Karpas-422 (cell line): ENCODE data around the gene CNTN4. TPM values are rescaled to one million over a fixed set of nuclear protein-coding genes. Genes with fewer than 3 reads are reported as not detected.

ENCODE experiments used
- DNase-seq: peaks from one replicate; pipeline ENCODE4 v3.0.0-alpha.2; 2015
- H2AFZ ChIP-seq: fragments of 200-600 bp; sonication (generic); 2 replicates; pipeline ENCODE4 v1.6.1; 2014; ENCODE audit warnings: antibody characterized with exemption, low read length, mixed read lengths
- H3K27ac ChIP-seq: fragments of 200-600 bp; sonication (generic); 2 replicates; pipeline ENCODE4 v1.5.1; 2014; ENCODE audit warnings: mild to moderate bottlenecking, low read length, moderate library complexity
- H3K27me3 ChIP-seq: fragments of 200-600 bp; sonication (generic); 2 replicates; pipeline ENCODE4 v1.6.1; 2014; ENCODE audit warnings: low read length, mixed read lengths
- H3K36me3 ChIP-seq: fragments of 200-600 bp; sonication (generic); 2 replicates; pipeline ENCODE4 v1.6.1; 2014; ENCODE audit warnings: low read length, mixed read lengths; ENCODE audit not compliant: insufficient read depth
- H3K4me1 ChIP-seq: fragments of 200-600 bp; sonication (generic); 2 replicates; pipeline ENCODE4 v1.6.1; 2014; ENCODE audit warnings: mild to moderate bottlenecking, low read length, mixed read lengths
- H3K4me2 ChIP-seq: fragments of 200-600 bp; sonication (generic); 2 replicates; pipeline ENCODE4 v1.6.1; 2014; ENCODE audit warnings: low read length, low read depth, mild to moderate bottlenecking; ENCODE audit not compliant: poor library complexity, severe bottlenecking
- H3K4me3 ChIP-seq: fragments of 200-600 bp; sonication (generic); 2 replicates; pipeline ENCODE4 v1.5.1; 2014; ENCODE audit warnings: mild to moderate bottlenecking, antibody characterized with exemption, low read length, mixed read lengths
- H3K79me2 ChIP-seq: fragments of 200-600 bp; sonication (generic); 2 replicates; pipeline ENCODE4 v1.6.1; 2014; ENCODE audit warnings: mild to moderate bottlenecking, low read length, mixed read lengths
- H3K9ac ChIP-seq: fragments of 200-600 bp; sonication (generic); 2 replicates; pipeline ENCODE4 v1.6.0; 2014; ENCODE audit warnings: low read length
- H3K9me2 ChIP-seq: fragments of 200-600 bp; sonication (generic), shearing (Covaris generic); replicated peaks from 2 replicates; pipeline ENCODE4 v1.6.0; 2014; ENCODE audit warnings: mild to moderate bottlenecking, low read length, moderate library complexity; ENCODE audit not compliant: insufficient read depth
- H3K9me3 ChIP-seq: fragments of 300-700, 200-600 bp; sonication (generic); 2 replicates; pipeline ENCODE4 v1.6.1; 2014; ENCODE audit warnings: low read length, mixed read lengths
- H4K20me1 ChIP-seq: fragments of 200-600 bp; sonication (generic); 2 replicates; pipeline ENCODE4 v1.6.1; 2014; ENCODE audit warnings: mild to moderate bottlenecking, antibody characterized with exemption, low read length, low read depth; ENCODE audit not compliant: insufficient read depth
- total RNA-seq: library from RNA; depleted of rRNA; stranded (reverse); fragments of >200 nt; shearing (Covaris generic); gene quantifications from 2 replicates; pipeline ENCODE4 v1.2.3, GENCODE V29; 2014; ENCODE audit warnings: low replicate concordance

Gene CNTN4
- total RNA-seq, 1 experiment from 2014 or later, result 0.19 TPM

DNA sequence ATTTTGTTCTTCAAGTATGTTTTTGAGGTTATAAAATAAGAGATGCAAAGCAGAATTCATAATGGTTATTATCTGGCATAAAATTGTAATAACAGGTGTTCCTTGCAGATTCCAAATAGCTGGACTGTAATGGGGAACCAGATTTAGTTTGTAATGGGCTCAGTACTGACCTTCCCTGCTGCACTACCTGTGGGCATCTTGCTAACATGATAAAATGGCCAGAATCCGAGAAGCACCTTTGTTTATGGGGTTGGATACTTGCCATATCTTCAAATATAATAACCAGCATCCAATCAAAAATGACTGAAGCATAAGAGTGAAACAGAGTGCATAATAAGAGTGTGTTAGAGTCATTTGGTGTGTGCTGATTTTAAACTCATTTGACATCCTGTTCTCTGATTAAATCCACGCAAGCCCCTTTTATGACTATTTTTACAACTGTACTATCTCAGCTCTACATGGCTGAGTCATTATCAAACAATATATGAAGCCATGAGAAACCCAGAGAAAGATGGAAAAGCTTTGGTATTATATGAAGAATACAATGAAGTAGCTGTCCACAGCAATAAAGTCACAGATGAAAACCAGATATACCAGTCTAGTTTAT is 292.4 kb downstream of the CNTN4 start:
- H3K36me3 ChIP-seq, result no peaks in the 10 kb centered on the region
- no peak for DNase-seq
- H3K4me2 ChIP-seq, result no peak overlapping the region
- no peaks in the 10 kb centered on the region for H3K27me3 ChIP-seq
- H3K9ac ChIP-seq, result no peak overlapping the region
- no peaks in the 10 kb centered on the region for H4K20me1 ChIP-seq
- H3K4me3 ChIP-seq, result no peak overlapping the region
- H3K9me2 ChIP-seq, result no peaks in the 10 kb centered on the region
- H3K79me2 ChIP-seq, result no peaks in the 10 kb centered on the region
- no peaks in the 10 kb centered on the region for H3K9me3 ChIP-seq
- no peaks in the 10 kb centered on the region for H3K4me1 ChIP-seq
- no peak overlapping the region for H2AFZ ChIP-seq
- H3K27ac ChIP-seq, result no peak overlapping the region

DNA sequence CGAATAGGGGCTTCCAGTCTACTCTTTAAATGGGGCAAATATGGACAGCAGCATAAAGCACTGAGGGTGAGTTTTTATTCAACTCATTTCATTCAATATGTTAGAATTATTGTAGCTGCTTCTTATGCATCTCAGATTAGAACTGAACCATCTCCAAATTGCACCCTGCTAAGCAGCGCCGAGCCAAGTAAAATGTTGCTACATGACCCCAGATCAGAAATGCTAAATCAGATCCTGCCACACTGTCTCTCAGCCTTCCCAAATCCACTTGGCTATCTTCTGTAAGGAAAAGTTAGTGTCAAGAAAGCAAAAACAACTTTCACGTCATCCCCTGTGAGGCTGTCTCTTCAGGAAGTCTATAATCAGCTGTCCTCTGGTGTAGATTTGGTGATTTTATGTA is 293.2 kb downstream of the CNTN4 start:
- H3K27me3 ChIP-seq, result no peaks in the 10 kb centered on the region
- H3K9ac ChIP-seq, result no peak overlapping the region
- no peaks in the 10 kb centered on the region for H3K79me2 ChIP-seq
- no peaks in the 10 kb centered on the region for H3K9me2 ChIP-seq
- no peak overlapping the region for H3K4me2 ChIP-seq
- H2AFZ ChIP-seq, result no peak overlapping the region
- no peak overlapping the region for H3K27ac ChIP-seq
- H3K9me3 ChIP-seq, result no peaks in the 10 kb centered on the region
- H3K4me3 ChIP-seq, result no peak overlapping the region
- H4K20me1 ChIP-seq, result no peaks in the 10 kb centered on the region
- H3K4me1 ChIP-seq, result no peaks in the 10 kb centered on the region
- DNase-seq, result no peak
- no peaks in the 10 kb centered on the region for H3K36me3 ChIP-seq

DNA sequence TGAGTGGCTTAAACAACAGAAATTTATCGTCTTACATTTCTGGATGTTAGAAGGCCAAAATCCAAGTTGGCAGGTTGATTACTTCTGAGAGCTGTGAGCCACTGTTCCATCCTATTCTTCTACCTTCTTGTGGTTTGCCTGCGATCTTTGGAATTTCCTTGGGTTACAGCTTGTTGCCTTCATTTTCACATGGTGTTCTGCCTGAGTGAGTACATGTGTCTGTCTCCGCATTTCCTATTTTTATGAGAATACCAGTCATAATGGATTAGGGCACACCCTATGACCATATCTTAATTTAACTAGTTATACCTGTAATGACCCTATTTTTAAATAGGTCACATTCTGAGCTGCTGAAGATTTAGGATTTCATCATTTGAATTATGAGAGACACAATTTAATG is 294.3 kb downstream of the CNTN4 start:
- no peak for DNase-seq
- no peaks in the 10 kb centered on the region for H3K4me1 ChIP-seq
- no peaks in the 10 kb centered on the region for H3K9me3 ChIP-seq
- H3K4me3 ChIP-seq, result no peak overlapping the region
- H3K36me3 ChIP-seq, result no peaks in the 10 kb centered on the region
- no peaks in the 10 kb centered on the region for H3K27me3 ChIP-seq
- no peaks in the 10 kb centered on the region for H3K9me2 ChIP-seq
- no peaks in the 10 kb centered on the region for H3K79me2 ChIP-seq
- no peak overlapping the region for H3K4me2 ChIP-seq
- H3K9ac ChIP-seq, result no peak overlapping the region
- H2AFZ ChIP-seq, result no peak overlapping the region
- no peak overlapping the region for H3K27ac ChIP-seq
- no peaks in the 10 kb centered on the region for H4K20me1 ChIP-seq

DNA sequence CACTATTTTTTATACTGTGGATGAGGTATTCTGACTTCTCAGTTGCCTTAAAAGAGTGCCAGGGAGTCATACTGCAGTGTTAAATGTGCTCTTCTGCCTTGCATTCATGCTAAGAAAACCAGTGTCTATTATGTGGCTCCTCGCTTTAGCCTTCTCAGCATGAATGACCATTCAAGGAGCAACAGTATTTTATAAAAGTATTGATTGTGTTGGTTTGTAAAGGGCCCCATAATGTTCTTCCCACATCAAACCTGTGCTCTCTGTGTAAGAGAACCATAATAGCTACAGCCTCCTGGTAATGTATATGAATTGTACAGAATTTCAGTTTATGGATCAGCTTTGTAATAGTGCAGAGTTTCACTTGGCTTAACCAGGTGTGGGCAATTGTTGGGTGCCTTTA is 316.4 kb downstream of the CNTN4 start:
- Histone ChIP-seq H2AFZ (no peak overlapping the region), H3K9ac (no peak overlapping the region), H3K4me3 (no peak overlapping the region), H3K27ac (no peak overlapping the region), H3K79me2 (no peaks in the 10 kb centered on the region), H3K36me3 (no peaks in the 10 kb centered on the region), H3K9me3 (no peaks in the 10 kb centered on the region), H3K9me2 (no peaks in the 10 kb centered on the region), H3K4me2 (no peak overlapping the region), H4K20me1 (no peaks in the 10 kb centered on the region), H3K4me1 (no peaks in the 10 kb centered on the region), H3K27me3 (no peaks in the 10 kb centered on the region)
- DNase-seq, result no peak

DNA sequence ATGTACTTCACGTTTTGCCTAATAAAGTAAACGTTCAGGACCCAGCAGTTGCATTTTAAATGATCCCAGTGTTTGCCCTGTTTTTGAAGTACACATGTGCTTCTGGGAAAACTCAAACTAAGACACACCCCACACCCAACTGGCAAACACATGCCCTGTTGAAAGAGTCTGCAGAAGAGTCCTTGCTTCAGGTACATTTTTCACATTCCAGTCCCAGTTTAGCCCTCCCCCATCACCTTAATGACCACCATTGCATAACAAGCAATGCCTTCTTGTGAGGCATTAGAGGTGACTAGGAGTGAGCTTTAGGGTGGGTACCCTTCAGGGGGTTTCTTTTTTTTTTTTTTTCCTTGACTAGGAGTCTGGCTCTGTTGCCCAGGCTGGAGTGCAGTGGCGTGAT is 322.3 kb downstream of the CNTN4 start:
- H3K4me2 ChIP-seq, result no peak overlapping the region
- H3K9me3 ChIP-seq, result no peaks in the 10 kb centered on the region
- no peak overlapping the region for H3K27ac ChIP-seq
- no peak overlapping the region for H3K4me3 ChIP-seq
- H3K27me3 ChIP-seq, result no peaks in the 10 kb centered on the region
- H3K36me3 ChIP-seq, result no peaks in the 10 kb centered on the region
- no peak overlapping the region for H3K9ac ChIP-seq
- H3K79me2 ChIP-seq, result no peaks in the 10 kb centered on the region
- H2AFZ ChIP-seq, result no peak overlapping the region
- no peaks in the 10 kb centered on the region for H3K9me2 ChIP-seq
- H3K4me1 ChIP-seq, result no peaks in the 10 kb centered on the region
- no peaks in the 10 kb centered on the region for H4K20me1 ChIP-seq
- no peak for DNase-seq

DNA sequence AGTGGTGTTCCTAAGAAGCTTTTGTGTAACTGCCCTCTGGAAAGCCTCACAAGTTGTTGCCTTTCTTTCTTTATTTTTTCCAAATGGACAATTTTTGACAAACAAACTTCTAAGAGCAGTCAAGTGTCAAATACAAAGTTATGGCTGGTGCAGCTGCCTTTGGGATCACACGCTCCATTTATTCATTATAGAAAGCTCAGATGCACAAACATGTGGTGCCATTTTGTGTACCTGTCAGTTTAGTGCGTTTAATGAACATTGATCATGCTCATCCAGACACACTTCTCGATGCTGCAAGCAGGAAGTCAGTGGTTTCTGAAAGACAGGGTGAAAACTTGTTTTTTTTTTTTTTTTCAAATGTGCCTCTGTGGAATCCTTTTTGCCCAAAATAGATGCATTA is 324.5 kb downstream of the CNTN4 start:
- Histone ChIP-seq H3K4me3 (no peak overlapping the region), H3K4me2 (no peak overlapping the region), H3K27me3 (no peaks in the 10 kb centered on the region), H2AFZ (no peak overlapping the region), H3K27ac (no peak overlapping the region), H3K36me3 (no peaks in the 10 kb centered on the region), H3K9ac (no peak overlapping the region), H4K20me1 (no peaks in the 10 kb centered on the region), H3K4me1 (no peaks in the 10 kb centered on the region), H3K9me2 (no peaks in the 10 kb centered on the region), H3K79me2 (no peaks in the 10 kb centered on the region), H3K9me3 (no peaks in the 10 kb centered on the region)
- no peak for DNase-seq

DNA sequence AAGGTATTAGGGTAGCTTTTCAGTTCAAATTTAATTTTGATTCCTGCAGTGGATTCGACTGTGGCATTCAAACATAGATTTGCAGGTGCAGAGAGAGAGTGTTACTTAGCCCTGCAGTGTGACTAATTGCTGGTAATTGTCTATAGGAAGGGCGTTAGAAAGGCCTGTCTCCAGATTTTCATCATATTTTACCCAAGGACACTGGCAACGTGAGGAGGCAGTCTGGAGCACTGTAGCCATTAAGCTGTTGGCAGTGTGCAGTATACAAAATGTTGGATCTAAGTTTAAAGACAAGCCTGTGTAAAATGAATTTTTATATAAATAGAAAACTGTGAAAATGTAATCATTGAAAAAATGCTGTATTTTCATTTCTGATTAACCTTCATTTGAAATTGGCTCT is 342.9 kb downstream of the CNTN4 start:
- Histone ChIP-seq H3K36me3 (no peaks in the 10 kb centered on the region), H3K9me2 (no peaks in the 10 kb centered on the region), H3K4me2 (no peak overlapping the region), H3K4me1 (no peaks in the 10 kb centered on the region), H3K79me2 (no peaks in the 10 kb centered on the region), H4K20me1 (no peaks in the 10 kb centered on the region), H3K27ac (no peak overlapping the region), H2AFZ (no peak overlapping the region), H3K4me3 (no peak overlapping the region), H3K9ac (no peak overlapping the region), H3K9me3 (no peaks in the 10 kb centered on the region), H3K27me3 (no peaks in the 10 kb centered on the region)
- no peak for DNase-seq

DNA sequence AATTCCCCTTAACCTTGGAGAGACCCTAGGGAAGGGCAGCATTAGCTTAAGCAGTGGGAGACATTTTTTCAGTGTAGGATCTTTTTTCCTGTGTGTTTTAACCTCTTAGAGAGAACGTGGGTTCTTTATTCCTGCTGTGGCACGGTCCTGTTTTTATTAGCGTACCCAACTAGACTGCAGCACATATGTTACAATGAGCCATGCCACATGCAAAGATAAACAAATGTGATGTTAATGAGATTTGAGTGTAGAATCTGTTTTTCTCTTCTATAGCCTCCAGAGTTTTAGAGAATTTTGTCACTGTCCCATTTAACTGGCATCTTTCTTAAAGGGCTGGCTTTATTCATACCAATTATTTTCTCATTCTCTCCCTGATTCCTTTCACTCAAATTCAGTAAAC is 347.5 kb downstream of the CNTN4 start:
- Histone ChIP-seq H3K4me2 (no peak overlapping the region), H3K9me2 (no peaks in the 10 kb centered on the region), H3K27ac (no peak overlapping the region), H3K4me1 (no peaks in the 10 kb centered on the region), H3K9ac (no peak overlapping the region), H4K20me1 (no peaks in the 10 kb centered on the region), H3K27me3 (no peaks in the 10 kb centered on the region), H2AFZ (no peak overlapping the region), H3K36me3 (no peaks in the 10 kb centered on the region), H3K79me2 (no peaks in the 10 kb centered on the region), H3K4me3 (no peak overlapping the region), H3K9me3 (no peaks in the 10 kb centered on the region)
- DNase-seq, result no peak

DNA sequence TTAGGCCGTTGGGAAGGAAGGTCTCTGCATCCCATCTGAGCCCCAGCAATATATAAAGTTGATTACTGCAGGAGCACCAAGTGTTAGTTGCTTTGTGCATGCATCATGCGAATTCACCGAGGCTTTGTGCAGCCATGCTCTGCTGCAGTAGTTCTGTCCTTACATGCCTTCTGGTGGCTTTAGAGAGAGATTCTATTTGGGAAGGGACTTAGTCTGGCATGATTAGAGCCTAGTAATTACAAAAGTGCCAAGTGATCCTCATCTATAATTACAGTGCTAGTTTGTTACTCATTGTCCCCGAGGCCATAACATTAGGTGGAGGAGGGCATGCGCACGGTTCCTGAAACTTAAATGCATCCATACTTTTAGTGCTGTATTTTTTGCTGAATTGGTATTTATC is 353.6 kb downstream of the CNTN4 start:
- Histone ChIP-seq H3K9me3 (no peaks in the 10 kb centered on the region), H3K27me3 (no peaks in the 10 kb centered on the region), H4K20me1 (no peaks in the 10 kb centered on the region), H3K79me2 (no peaks in the 10 kb centered on the region), H3K4me3 (no peak overlapping the region), H3K9me2 (no peaks in the 10 kb centered on the region), H3K27ac (no peak overlapping the region), H3K4me2 (no peak overlapping the region), H2AFZ (no peak overlapping the region), H3K36me3 (no peaks in the 10 kb centered on the region), H3K9ac (no peak overlapping the region), H3K4me1 (no peaks in the 10 kb centered on the region)
- no peak for DNase-seq
